Sigmoid colon (tissue), 7 donors: ENCODE results near the gene RXRA. TPM values are rescaled to one million over a fixed set of nuclear protein-coding genes. Genes with fewer than 3 reads are reported as not detected.

Source experiments
- DNase-seq: peaks from one replicate; pipeline ENCODE4 v3.0.0-alpha.2; 2019
- H3K27ac ChIP-seq, 4 donors: fragments of 200-600 bp; sonication (generic); one replicate each; pipeline ENCODE4 v1.5.1; 2016 to 2019; ENCODE audit warnings: mild to moderate bottlenecking in 1 of 4
- H3K27me3 ChIP-seq, 3 donors: fragments of 200-600 bp; sonication (generic); one replicate each; pipeline ENCODE4 v1.5.1; 2019; ENCODE audit warnings: mild to moderate bottlenecking in 1 of 3
- H3K36me3 ChIP-seq, 4 donors: fragments of 200-600 bp; sonication (generic); one replicate each; pipeline ENCODE4 v1.5.1; 2016 to 2019
- H3K4me1 ChIP-seq, 4 donors: fragments of 200-600 bp; sonication (generic); one replicate each; pipeline ENCODE4 v1.5.1; 2017 to 2019
- H3K4me3 ChIP-seq, 4 donors: fragments of 200-600 bp; sonication (generic); one replicate each; pipeline ENCODE4 v1.5.1; 2017 to 2019; ENCODE audit warnings: mild to moderate bottlenecking in 2 of 4, moderate library complexity in 1 of 4
- H3K9me3 ChIP-seq, 4 donors: fragments of 200-600 bp in 3 of 4; sonication (generic) in 3 of 4; one replicate each; pipeline versions ENCODE4 v1.5.1 to v1.6.1; 2013 to 2019
- CTCF ChIP-seq, 4 experiments: fragments of 450-650 bp in 3 of 4; fragments of 200-600 bp in 1 of 4; IDR thresholded peaks; one replicate each; pipeline ENCODE4 v1.5.1; 2016 to 2019; ENCODE audit warnings: antibody characterized with exemption in 4 of 4, mild to moderate bottlenecking in 3 of 4, moderate library complexity in 2 of 4
- EP300 ChIP-seq, 4 donors: sonication (generic); formaldehyde crosslinking; IDR thresholded peaks; one replicate each; pipeline ENCODE4 v1.6.1; 2017; ENCODE audit warnings: antibody characterized with exemption in 4 of 4
- POLR2A ChIP-seq, 2 donors: fragments of 450-650 bp; IDR thresholded peaks; one replicate each; pipeline ENCODE4 v1.6.1; 2016; ENCODE audit warnings: antibody characterized with exemption in 2 of 2, mild to moderate bottlenecking in 2 of 2, moderate library complexity in 2 of 2
- POLR2AphosphoS5 ChIP-seq, 4 donors: sonication (generic); formaldehyde crosslinking; IDR thresholded peaks; one replicate each; pipeline ENCODE4 v1.6.1; 2017; ENCODE audit warnings: antibody characterized with exemption in 4 of 4
- WGBS, 2 donors: extraction: QIAGEN DNeasy Blood & Tissue Kit; methylation state at CpG; one replicate each; pipeline ENCODE4 v1.1.7; 2013; 5-methylcytosine and 5-hydroxymethylcytosine counted together
- intact Hi-C: fragments of 100-400 bp; cut with DNase I; formaldehyde crosslinking; loops from one replicate; pipeline ENCODE4 v1.15.1; 2023
- polyA plus RNA-seq, 3 donors: library from polyadenylated mRNA; stranded (reverse); fragments of 200-250 nt; gene quantifications; one replicate each; pipeline ENCODE4 v1.2.3, GENCODE V29; 2013
- total RNA-seq, 4 donors: library from RNA; depleted of rRNA; stranded (reverse); fragments of >200 nt; gene quantifications; one replicate each; pipeline ENCODE4 v1.1.0, GENCODE V29; 2016
- donor health status: healthy with polysubstance abuse.
- donor health status: Bipolar disorder and iron deficiency.
- donor health status: healthy.

The RXRA gene
- total and polyA plus RNA-seq, 7 donors, result 26.7 to 50.8 (median 35.7) TPM

- H3K27me3 ChIP-seq, result no peaks in the 10 kb centered on the region
- no peaks in the 10 kb centered on the region for H3K36me3 ChIP-seq
- 88 to 91% methylated on average over 18 of the region's 18 CpGs for WGBS, 2 donors
- H3K9me3 ChIP-seq, result peaks cover 0 to 2% (median 0%) of the 10 kb centered on the region in 4 donors
- intact Hi-C loops, result loop anchor here (2.0 to 5.0 kb wide), 2 partner anchors 90 to 185 kb away; no protein-coding TSS in a partner anchor
- peak overlapping the region; percentile 77 to 89 (median 87) for H3K27ac ChIP-seq
- DNase-seq, result no peak
- no peak for TF ChIP-seq POLR2AphosphoS5 (IDR thresholded peaks at IDR 0.05)
- no peak for TF ChIP-seq CTCF (IDR thresholded peaks at IDR 0.05)
- TF ChIP-seq EP300 (IDR thresholded peaks at IDR 0.05), result no peak
- TF ChIP-seq POLR2A (IDR thresholded peaks at IDR 0.05), result no peak
- H3K4me1 ChIP-seq, result peaks cover 4 to 44% (median 35%) of the 10 kb centered on the region in 4 donors
- H3K4me3 ChIP-seq, result no peak overlapping the region
These were observed 131.3 kb downstream of the RXRA start for GRCh38 chr9:134457321-134458206.

- H3K27ac ChIP-seq, result peak overlapping the region; percentile 29 to 89 (median 82)
- TF ChIP-seq POLR2AphosphoS5 (IDR thresholded peaks at IDR 0.05) (no peak), POLR2A (IDR thresholded peaks at IDR 0.05) (no peak), CTCF (IDR thresholded peaks at IDR 0.05) (no peak), EP300 (IDR thresholded peaks at IDR 0.05) (no peak)
- intact Hi-C loops, result loop anchor here (5.0 kb wide), 1 partner anchor 89 kb away; no protein-coding TSS in a partner anchor
- no peaks in the 10 kb centered on the region for H3K36me3 ChIP-seq
- WGBS, 2 donors, result 76 to 80% methylated on average over 20 of the region's 20 CpGs
- DNase-seq, result no peak
- H3K4me3 ChIP-seq, result no peak overlapping the region
- H3K27me3 ChIP-seq, result no peaks in the 10 kb centered on the region
- H3K9me3 ChIP-seq, result peaks cover 0 to 2% (median 0%) of the 10 kb centered on the region in 4 donors
- peaks cover 4 to 44% (median 35%) of the 10 kb centered on the region in 4 donors for H3K4me1 ChIP-seq
These were observed 132.2 kb downstream of the RXRA start for GRCh38 chr9:134458207-134459108.

DNA sequence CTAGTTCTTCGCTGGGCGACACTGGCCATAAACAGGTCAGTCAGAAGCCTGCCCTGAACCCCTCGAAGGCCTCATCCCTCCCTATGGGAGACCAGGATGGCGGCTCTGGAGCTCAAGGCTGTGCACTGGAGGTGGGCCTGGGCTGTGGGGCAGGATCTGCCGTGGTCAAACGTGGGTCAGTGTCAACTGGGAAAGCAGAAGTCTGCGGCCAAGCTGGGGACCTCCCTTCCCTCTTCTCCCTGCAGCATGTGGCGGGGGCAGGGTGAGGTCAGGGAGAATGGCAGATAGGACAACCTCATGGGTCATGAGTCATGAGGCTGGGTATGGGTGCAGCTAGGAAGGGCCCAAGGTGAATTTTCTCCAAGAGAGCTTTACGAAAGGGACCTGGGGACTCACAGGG is 132.9 kb downstream of the RXRA start:
- peak overlapping the region in 2 of 4 donors; percentile 88 to 89 for H3K27ac ChIP-seq
- DNase-seq, result no peak
- no peaks in the 10 kb centered on the region for H3K27me3 ChIP-seq
- TF ChIP-seq POLR2AphosphoS5 (IDR thresholded peaks at IDR 0.05) (no peak), EP300 (IDR thresholded peaks at IDR 0.05) (no peak)
- WGBS, 2 donors, result 84 to 88% methylated on average over 9 of the region's 9 CpGs
- H3K9me3 ChIP-seq, result peaks cover 0 to 2% (median 0%) of the 10 kb centered on the region in 4 donors
- no peak overlapping the region for H3K4me3 ChIP-seq
- intact Hi-C loops, result loop anchor here (5.0 kb wide), 1 partner anchor 88 kb away; no protein-coding TSS in a partner anchor
- no peaks in the 10 kb centered on the region for H3K36me3 ChIP-seq
- peaks cover 4 to 44% (median 35%) of the 10 kb centered on the region in 4 donors for H3K4me1 ChIP-seq

DNA sequence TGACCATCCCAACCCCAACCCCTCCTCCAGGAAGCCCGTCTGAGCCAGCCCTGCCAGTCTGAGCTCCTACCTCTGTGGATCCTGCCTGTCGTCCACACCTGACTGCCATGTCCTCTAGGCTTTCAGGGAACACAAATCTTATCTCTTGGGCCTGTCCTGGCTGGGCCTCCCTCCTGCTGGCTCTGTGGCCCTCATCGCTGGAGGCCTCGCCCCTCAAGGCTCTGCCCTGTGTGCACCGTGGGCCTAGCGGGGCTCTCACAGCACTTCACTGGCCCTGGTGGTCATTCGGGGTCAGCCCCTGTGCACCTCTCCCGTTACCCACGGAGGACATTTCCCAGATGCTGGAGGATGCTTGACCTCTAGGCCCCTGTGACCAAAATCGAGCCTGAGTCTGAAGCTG is 133.3 kb downstream of the RXRA start:
- no peak for DNase-seq
- TF ChIP-seq POLR2A (IDR thresholded peaks at IDR 0.05) (no peak), POLR2AphosphoS5 (IDR thresholded peaks at IDR 0.05) (no peak), EP300 (IDR thresholded peaks at IDR 0.05) (no peak), CTCF (IDR thresholded peaks at IDR 0.05) (no peak)

More for the DNA sequence above, 133.3 kb downstream of the RXRA start:
- intact Hi-C loops, result loop anchor here (5.0 kb wide), 1 partner anchor 88 kb away; no protein-coding TSS in a partner anchor
- peaks cover 0 to 2% (median 0%) of the 10 kb centered on the region in 4 donors for H3K9me3 ChIP-seq
- H3K27me3 ChIP-seq, result no peaks in the 10 kb centered on the region
- H3K27ac ChIP-seq, result no peak overlapping the region
- WGBS, 2 donors, result 92 to 94% methylated on average over 10 of the region's 10 CpGs
- H3K36me3 ChIP-seq, result no peaks in the 10 kb centered on the region
- H3K4me3 ChIP-seq, result no peak overlapping the region
- peaks cover 4 to 44% (median 35%) of the 10 kb centered on the region in 4 donors for H3K4me1 ChIP-seq
